Measurements from ENCODE around the gene MAP7.
"Not testable (repeated sequence)": the region's sequence is repeated elsewhere in the genome, so short reads cannot be mapped to it uniquely, and the experiment has no call there.

MAP7 gene

GRCh38 chr6:136550330-136551071, at the start of gene MAP7:
MAP7 (minus strand) TSS chr6:136550422; CDS start chr6:136550408, 14 bp downstream.
- peak; percentile 16 to 31 for DNase-seq (ENCODE audit: low read depth in 2 of 2)

DNA sequence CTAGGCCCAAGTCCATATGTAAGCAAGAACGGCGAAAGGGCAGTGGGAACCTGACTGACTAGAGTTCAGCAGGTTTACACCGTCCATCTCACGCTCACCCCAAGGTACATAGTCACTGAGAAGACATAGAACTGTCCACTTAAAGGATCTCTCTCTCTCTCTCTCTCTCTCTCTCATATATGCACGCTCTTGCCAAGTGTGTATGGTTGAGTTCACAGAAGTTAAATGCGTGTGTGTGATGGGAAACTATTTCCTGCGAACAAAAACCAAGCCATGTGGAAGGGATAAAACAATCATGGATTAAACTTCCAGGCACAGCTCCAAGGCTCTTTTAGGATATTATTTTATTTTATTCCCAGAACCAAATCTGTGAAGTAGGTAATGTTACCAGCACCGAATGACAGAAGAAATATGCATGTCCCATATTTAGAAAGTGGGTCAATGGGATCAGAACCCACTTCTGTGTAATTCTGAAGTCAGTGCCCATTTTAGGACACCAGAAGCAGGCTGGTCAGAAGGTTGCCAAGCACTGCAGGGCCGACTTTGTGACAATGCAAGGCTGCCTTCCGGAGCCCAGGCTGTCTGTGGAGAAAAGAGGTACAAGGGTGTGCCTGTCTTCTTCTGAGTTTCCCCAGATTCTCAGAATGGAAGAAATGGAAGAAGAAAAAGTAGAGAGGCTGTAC, 49.2 kb upstream of the MAP7 start:
- no peak for DNase-seq (ENCODE audit: low read depth in 2 of 2)

DNA sequence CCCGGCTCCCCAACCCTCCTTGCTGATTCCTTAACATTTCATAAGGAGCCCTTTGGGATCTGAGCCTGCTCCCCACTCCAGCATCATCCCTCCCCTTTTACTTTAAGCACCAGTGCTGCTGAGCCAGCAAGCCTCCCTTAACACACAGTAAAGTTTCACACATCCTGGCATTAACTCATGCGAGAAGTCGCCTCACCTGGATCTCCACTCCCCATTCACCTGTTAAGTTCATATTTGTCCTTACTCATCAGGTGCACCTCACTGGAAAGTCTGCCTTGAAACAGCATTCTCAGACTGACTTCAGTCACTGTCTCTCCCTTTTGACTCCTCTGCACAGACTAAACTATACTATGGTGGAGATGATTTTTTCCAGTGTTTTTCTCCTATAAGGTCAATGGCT, 47.8 kb upstream of the MAP7 start:
- DNase-seq (ENCODE audit: low read depth in 2 of 2): no peak

- DNase-seq (ENCODE audit: low read depth in 2 of 2): no peak
These were observed 44.4 kb upstream of the MAP7 start for GRCh38 chr6:136594671-136595070.

DNA sequence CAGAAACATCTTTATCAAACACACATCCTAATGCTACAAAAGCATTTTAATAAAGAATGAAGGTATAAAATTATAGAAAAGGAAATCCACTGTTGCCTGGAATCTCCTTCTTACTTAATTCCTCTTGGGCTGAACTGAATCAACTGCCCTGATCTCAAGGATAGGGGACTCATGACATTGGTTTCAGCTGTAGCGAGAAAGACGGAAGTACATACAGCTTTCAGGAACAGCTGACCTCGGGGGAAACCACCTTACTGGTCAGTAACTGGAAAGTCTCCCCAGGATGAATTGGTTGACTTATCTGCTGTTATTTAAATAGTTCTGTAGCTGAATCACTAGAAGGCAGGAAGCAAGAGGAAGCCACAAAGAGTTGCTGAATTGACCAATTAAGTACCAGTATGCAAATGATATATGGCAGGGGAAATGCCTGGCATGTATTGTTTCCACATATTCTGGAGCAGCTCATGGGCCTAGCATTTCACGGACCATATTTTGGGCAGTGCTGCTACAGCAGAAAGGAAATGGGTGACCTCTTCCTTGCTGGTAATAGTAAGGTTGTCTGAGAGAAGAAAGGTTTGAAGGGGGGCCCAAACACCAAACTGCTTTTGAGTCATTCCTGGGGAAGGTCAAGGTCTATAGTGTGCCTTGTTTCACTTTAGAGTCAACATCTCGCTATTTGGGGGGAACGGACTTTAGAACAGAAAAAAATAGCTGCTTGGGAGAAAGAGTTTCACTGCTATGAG, 43.7 kb upstream of the MAP7 start:
- DNase-seq (ENCODE audit: low read depth in 2 of 2): no peak

GRCh38 chr6:136592930-136593673, 42.9 kb upstream of the MAP7 start:
- no peak for DNase-seq (ENCODE audit: low read depth in 2 of 2)

DNA sequence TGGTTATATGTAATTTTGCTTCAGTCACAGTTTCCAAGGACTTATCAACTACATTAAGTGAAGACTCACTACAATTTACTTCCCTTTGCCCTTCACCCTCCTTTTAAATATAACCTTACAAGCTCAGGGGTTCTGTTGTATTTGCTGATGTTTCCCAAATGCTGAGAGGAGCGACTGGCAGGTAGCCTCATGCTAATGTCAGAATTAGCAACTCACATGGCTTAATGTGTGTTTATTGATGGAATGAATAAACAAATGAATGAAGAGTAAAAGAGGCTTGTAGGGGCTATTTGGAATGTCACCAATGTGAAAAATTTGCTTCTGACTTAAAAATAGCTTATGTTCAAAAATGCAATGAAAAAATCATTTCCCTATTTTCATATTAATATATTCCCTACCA, 41.4 kb upstream of the MAP7 start:
- no peak for DNase-seq (ENCODE audit: low read depth in 2 of 2)

GRCh38 chr6:136590846-136591245, 40.6 kb upstream of the MAP7 start:
- DNase-seq (ENCODE audit: low read depth in 2 of 2): not testable (repeated sequence)

DNA sequence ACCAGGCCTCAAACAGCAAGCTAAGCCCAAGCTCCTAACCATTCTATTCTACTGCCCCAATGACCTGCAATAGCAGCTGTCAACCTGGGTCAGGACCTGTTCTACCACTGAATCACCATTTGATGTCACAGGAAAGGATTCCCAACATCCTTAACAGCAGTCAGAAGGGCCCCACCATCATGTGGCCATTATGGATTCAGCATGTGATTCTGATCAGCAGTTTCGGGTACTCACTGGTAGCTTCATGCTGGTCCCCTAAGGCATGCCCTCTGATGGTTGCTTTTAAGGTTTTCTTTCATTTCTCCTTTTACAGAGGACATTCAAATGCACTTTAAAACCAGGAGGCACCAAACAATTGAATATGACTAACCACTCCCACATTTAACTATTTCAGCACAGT, 37.3 kb upstream of the MAP7 start:
- no peak for DNase-seq (ENCODE audit: low read depth in 2 of 2)

DNA sequence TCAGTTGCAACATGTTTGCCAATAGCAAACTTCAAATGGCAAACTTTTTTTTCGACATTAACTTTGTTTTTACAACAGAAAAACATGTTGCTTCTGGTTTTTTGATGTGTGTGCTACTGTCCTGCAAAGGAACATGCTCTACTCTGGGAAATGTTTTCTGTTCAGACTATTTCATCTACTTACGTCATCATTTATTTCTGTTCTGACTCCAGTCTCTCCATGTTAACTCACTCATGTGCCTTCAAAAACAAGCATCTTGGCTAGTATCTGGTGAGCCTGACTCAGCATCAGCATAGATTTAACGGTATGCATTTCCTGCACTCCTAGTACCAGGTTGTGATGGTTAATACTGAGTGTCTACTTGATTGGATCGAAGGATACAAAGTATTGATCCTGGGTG, 36.1 kb upstream of the MAP7 start:
- no peak for DNase-seq (ENCODE audit: low read depth in 2 of 2)

GRCh38 chr6:136585523-136585922, 35.3 kb upstream of the MAP7 start:
- DNase-seq (ENCODE audit: low read depth in 2 of 2): not testable (repeated sequence)

DNA sequence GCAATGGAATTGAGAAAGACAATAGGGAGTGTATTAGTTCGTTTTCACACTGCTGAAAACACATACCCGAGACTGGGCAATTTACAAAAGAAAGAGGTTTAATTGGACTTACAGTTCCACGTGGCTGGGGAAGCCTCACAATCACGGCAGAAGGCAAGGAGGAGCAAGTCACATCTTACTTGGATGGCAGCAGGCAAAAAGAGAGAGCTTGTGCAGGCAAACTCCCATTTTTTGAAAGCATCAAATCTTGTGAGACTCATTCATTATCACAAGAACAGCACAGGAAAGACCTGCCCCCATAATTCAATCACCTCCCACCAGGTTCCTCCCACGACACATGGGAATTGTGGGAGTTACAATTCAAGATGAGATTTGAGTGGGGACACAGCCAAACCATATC, 34.1 kb upstream of the MAP7 start:
- not testable (repeated sequence) for DNase-seq (ENCODE audit: low read depth in 2 of 2)

DNA sequence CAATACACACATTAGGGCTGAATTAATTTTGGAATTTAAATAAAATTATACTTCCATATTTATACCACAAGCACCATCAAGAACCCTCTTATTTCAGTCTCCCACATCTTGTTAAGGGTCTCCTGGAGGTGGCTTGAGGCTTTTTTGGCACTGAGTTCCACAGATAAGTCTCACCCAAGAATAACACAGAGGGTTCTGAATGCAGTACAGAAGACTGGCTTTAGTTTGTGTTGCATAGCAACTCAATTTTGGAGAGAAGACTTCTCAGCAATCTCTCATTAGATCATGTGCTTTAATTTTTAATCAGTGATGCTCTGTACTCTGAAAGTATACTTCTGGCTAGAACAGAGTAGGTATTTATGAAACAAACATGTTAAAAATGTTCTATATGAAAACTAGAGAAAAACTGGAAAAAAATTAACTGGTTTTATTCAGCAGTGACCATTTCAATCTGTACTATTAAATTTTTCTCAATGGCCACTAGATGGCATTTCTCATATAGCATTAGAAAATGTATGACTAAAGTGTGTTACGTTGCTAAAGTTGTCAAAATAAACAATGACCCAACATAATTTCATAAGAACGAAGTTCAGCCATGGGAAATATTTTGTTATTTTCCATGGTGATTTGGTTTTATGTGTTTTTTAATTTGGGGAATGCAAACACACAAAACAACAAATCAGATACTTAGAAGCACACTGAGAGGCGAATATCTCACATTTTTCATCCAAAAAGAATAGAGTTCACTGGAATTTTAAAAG, 32.7 kb upstream of the MAP7 start:
- DNase-seq (ENCODE audit: low read depth in 2 of 2): no peak

GRCh38 chr6:136579800-136580199, 29.6 kb upstream of the MAP7 start:
- no peak for DNase-seq (ENCODE audit: low read depth in 2 of 2)

- no peak for DNase-seq (ENCODE audit: low read depth in 2 of 2)
These were observed 26.6 kb upstream of the MAP7 start for GRCh38 chr6:136576821-136577220.

DNA sequence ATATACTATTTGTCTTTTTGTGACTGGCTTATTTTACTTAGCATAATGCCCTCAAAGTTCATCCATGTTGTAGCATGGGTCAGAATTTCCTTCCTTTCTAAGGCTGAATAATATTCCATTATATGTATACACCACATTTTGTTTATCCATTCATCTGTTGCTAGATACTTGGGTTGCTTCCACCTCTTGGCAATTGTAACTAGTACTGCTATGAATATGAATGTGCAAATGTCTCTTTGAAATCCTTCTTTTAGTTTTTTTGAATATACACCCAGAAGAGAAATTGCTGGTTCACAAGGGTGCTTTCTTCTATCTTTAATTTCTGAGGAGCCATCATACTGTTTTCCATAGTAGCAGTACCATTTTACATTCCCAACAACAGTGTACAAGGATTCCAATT, 21.3 kb upstream of the MAP7 start:
- no peak for DNase-seq (ENCODE audit: low read depth in 2 of 2)

DNA sequence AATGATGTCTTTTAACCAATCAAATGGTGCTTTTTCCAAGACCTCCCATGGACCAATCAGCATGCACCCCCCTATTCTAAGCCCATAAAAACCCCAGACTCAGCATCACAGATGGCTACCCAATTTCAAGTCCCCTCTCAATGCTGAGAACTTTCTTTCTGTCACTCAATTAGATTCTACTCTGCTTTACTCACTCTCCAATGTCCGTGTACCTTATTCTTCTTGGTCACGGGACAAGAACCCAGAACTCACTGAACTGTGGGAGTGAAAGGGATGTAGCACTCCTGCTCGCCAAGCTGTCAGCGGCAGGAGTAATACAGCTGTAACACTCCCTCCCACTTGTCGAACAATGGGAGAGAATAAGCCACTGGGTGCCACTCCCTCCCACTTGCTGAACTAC, 20.8 kb upstream of the MAP7 start:
- no peak for DNase-seq (ENCODE audit: low read depth in 2 of 2)

DNA sequence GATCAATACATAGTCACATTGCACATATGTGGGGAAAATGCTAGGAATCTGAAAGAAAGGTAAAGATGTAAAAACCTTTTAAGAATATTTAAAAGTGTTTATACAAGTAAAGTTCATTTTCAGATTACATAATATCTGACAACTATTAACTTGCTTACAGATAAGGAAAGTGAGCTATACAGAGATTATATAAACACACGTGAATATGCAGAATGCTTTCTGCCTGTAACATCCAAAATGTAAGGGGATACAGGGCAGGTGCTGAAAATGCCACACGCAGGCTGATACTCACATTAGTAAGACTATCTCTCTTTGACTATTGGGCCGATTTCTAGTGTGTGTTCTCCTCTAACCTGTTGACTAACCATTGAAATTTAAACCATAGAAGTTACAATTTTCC, 17.9 kb upstream of the MAP7 start:
- DNase-seq (ENCODE audit: low read depth in 2 of 2): no peak

GRCh38 chr6:136567688-136568087, 17.5 kb upstream of the MAP7 start:
- no peak for DNase-seq (ENCODE audit: low read depth in 2 of 2)

DNA sequence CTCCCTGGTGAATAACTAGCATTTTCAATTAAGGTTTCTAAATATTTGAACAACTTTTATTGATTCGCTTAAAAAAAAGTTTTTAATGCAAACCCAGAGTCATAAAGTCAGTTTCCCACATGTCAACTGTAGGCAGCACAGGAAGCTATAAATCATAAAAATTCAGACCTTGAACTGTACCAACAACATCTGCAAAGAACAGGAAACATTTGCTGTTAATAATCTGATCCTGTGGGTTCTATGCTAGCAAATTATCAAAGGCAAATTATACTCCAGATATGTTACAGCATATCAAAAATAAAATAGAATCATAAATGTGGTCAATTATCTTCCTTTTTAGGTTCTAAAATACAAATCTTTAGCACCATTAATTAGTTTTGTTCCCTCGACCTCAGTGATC, 16.6 kb upstream of the MAP7 start:
- DNase-seq (ENCODE audit: low read depth in 2 of 2): no peak

DNA sequence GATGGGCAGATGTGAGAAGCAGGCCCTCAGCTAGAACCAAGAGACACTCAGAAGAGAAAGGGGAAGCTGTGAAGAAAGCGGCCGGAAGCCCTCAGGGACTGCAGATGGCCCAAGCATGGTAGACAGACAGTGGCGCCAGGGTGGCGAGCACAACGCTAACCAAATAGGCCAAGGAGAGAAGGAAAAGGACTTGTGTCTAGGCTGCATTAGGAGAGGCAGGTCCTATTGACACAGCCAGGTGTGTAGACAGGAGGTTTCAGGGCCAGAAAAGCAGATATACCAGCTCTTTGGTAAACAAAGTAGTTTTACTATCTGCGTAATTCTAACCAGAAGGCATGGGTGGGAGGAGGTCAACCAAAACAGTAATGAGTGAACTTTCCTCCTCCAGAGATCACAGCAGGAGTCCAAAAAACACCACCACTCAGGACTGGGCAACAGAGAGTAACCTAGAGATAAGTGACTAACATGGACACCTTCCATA, 15.8 kb upstream of the MAP7 start:
- DNase-seq (ENCODE audit: low read depth in 2 of 2): no peak

All from stimulated activated CD8-positive, alpha-beta memory T cell treated with anti-CD3 and anti-CD28 coated beads, Interleukin-2, amount 100 ng/mL, for 1 hour (primary cell).